HG03064 (cell line): Measurements from ENCODE around the gene TMEM161B.
"Not testable (repeated sequence)": the region's sequence is repeated elsewhere in the genome, so short reads cannot be mapped to it uniquely, and the experiment has no call there.

Experiments
- ATAC-seq: cut with Tn5 transposase; IDR thresholded peaks from one replicate; pipeline ENCODE4 v1.9.1; 2021; ENCODE audit warnings: low read depth; ENCODE audit not compliant: unreplicated experiment

The TMEM161B gene

DNA sequence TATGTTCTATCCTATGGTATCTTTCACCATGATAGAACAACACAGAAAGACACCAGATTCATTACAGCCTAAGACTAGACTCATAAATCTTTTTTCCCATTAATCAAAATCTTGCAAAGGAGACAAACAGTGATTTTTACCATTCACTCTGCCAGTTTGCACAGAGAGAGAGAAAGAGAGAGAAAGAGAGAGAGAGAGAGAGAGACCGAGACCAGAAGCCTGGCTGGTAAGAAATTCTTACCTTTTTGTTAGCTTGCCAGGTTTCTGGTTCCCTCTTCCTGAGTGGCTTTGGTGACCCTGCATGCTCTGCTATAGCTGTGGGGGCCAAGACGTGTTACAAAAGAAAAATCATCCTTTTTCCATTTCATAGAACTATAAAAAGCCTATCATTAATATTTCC, 18.6 kb downstream of the TMEM161B start:
- no peak for ATAC-seq

DNA sequence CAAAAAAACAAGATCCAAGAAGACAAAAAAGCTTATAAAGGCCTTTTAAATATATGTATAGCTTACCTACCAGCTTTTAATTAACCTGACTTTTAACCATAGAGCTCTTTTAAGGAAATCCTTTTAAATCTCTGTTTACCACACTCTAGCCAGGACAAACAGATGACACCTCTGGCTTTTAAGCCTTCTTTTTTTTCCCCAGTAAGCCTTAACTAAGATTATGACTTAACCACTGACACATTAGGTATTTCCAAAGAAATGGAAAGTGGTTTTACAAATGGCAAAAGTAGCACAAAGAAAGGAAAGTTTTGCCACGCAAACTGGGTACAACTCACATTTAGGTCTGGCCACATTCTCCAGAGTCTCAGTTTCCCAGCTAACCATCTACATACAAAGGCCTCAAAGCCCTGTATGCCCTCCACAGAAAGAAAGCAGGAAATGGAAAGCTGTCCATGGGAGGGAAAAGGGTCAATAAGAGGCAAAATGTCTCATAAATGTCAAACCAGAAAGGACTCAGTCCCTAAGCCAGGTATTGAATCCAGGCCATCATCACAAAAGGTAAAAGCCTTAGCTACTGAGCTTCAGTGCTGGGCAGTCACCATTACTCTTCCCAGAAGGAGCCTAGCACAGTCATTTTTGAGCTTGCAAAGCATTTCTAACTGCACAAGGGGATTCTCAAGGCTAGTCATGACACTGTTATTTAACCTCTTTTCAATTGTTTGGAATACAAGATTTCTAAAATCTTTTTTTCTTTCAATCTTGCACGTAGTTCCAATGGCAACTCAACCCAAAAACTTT, 19.7 kb downstream of the TMEM161B start:
- no peak for ATAC-seq

DNA sequence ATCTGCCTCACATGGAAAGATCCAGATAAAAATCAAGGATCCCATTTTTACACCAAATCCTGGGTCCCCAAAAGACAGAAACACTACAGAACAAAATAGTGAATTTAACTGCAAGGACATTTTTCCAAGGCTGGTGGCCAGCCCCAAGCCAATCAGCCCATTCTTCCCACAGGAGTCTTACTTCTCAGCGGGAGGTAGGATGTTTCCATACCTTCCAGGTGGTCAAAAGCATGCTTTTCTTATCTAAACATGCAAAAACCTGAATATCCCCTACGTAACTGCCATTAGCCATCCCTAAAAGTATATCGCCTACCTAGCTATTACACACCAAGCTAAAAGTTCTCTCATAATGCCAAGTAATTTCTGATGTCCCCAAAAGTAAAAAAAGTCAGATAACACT, 20.6 kb downstream of the TMEM161B start:
- no peak for ATAC-seq

DNA sequence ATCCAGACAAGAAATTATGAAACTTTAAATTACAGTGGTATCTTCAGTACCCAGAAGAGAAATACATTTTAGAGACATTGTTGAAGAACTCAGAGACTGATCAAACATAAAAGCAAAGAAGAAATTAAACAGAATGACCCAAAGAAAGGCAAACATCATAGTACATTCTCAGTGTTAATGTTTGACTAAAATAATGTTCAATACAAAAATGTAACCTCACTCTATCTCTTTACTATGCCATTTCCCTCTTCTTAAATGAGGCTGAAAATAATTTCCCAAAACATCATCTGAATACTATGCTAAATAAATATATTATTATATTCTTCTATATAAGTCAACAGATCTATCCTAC, 22.8 kb downstream of the TMEM161B start:
- ATAC-seq, result no peak

DNA sequence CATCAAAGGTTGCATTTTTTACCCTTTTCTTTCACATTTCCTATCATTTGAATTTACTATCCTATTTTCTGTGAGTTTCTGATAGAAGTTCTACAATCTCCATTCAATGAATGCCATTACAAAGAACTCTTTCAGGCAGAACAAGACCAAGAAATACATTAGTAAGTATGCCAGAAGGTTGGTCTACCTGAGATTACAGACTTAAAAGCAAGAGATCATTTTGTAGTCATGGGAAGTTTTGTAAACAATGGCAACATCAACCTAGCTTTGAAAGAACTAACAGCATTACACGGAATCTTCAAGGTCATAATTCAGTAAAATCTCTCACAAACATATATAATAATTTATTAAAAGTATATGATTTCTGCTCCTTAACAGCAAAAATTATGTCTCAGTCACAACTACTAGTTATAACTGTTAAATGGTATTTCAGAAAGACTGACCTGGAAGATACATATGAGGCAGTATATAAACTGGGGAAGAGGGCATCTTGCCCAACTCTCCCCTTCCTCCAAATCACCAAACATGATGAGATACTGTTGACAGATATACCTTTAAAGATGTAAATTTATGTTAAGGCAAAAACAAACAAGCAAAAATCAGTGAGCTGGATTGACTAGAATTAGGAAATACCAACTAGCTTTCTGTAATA, 23.3 kb downstream of the TMEM161B start:
- no peak for ATAC-seq

DNA sequence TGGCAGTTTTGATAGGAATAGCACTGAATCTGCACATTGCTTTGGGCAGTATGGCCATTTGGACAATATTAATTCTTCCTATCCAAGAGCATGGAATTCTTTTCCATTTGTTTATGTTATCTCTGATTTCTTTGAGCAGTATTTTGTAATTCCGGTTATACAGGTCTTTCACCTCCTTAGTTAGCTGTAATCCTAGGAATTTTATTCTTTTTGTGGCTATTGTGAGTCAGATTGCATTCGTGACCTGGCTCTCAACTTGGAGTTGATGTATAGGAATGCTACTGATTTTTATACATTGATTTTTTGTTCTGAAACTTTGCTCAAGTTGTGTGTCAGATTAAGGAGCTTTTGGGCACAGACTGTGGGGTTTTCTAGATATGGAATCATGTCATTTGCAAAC, 24.0 kb downstream of the TMEM161B start:
- ATAC-seq, result no peak

DNA sequence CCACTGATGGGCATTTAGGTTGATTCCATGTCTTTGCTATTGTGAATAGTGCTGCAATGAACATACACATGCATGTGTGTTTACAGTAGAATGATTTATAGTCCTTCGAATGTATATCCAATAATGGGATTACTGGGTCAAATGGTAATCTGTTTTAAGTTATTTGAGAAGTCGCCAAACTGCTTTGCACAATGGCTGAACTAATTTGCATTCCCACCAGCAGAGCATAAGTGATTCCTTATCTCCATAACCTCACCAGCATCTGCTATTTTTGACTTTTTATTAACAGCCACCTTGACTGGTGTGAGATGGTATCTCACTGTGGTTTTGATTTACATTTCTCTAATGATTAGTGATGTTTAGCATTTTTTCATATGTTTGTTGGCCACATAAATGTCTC, 25.2 kb downstream of the TMEM161B start:
- ATAC-seq, result not testable (repeated sequence)

DNA sequence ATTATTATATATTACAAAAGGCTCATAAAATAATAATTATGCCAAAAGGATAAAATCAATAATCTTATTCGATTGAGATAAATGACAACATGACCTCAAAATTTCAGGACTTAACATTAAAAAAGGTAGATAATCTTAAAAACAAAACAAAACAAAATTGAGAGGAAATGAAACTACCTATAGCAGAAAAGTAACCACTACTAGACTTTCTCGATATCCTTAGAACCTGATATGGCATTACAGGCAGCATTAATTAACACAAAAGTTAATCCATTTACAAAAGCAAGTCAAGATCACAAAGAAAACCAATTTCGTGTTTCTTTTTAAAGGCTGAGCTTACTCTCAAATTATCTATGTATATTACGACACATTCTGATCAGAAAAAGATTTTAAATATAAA, 29.9 kb downstream of the TMEM161B start:
- no peak for ATAC-seq

DNA sequence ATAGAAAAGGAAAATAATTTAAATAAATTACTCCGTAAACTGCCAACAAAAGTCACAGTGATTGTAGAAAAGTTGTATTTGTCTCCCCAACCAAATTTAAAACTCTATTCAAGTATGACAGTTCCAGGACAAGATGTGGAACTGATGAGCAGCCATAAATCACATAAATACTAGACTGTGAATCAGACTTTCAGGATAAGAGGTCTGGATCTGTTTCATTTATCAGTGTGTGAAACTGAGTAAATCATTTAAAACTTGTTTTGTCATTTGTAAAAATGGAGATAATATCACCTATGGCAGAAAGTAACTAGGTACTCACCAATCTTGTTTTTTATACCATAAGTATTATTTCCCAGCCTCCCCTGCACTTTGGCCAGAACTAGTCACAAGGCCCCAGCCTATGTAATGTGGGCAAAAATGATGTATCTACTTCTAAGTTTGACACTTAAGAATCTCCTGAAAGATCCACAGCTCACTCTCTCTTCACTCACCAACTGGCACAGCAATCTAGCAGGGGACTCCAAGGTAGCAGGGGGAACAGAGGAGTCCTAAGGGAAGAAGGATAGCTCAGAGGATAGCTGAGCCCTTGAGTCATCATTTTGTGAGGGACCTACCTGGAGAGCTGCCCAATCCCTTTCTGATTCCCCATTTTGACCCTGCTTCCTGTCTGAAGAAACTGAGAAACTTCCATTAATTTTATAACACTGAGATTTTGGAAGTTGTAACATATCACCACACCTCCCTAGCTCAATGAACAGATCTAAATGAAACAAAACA, 31.6 kb downstream of the TMEM161B start:
- ATAC-seq, result no peak

DNA sequence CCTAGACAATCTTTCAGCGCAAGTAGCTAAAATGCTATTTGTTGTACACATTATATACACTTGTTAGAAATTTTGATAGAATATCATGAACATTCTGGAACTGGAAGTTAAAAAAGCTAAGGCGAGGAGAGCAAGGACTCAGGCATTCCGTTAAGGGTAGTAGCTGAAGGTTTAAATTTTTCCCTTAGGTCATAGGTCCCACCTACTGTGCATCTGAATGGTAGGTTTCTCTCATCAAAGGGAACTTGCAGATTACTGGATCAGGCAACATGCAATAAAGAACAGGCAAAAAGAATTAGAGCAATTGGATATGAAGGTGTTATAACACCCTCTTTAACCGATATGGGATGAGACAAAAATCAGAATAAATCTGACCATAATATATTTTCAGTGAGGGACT, 32.8 kb downstream of the TMEM161B start:
- no peak for ATAC-seq

DNA sequence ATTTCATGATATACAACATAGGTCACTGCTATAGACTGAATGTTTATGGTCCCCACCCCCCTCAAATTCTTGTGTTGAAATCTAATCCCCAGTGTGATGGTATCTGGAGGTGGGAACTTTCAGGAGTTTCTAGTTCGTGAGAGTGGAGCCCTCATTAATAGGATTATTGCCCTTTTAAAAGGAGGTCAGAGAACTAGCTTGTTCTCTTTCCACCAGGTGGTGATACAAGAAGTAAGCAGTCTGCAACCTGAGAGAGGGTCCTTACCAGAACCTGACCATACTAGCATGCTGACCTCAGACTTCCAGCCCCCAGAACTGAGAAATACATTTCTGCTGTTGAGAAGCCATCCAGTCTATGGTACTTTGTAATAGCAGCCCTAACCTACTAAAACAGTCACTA, 33.3 kb downstream of the TMEM161B start:
- no peak for ATAC-seq

DNA sequence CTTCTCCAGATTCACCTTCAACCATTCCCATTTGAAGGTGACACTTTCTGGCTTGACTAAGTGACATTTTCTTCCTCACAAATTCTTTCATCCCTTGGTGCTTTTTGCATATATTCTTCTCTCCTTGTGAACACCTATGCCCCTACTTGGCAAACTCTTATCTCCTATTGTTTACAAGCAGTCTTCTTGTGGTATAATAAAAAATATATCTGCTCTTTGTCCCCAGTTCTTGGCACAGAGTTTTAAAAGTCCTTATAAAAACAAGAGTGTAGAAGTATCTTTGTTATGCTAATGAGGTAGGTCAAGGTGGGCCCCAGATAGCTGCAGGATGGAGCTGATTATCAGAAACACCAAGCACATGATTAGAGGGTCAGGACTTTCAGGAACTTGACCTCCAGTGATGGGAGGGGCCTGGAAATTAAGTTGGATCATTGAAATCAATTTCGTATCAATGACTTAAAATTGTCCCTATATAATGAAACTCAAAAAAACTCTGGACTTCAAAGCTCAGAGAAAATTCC, 38.0 kb downstream of the TMEM161B start:
- ATAC-seq, result no peak

DNA sequence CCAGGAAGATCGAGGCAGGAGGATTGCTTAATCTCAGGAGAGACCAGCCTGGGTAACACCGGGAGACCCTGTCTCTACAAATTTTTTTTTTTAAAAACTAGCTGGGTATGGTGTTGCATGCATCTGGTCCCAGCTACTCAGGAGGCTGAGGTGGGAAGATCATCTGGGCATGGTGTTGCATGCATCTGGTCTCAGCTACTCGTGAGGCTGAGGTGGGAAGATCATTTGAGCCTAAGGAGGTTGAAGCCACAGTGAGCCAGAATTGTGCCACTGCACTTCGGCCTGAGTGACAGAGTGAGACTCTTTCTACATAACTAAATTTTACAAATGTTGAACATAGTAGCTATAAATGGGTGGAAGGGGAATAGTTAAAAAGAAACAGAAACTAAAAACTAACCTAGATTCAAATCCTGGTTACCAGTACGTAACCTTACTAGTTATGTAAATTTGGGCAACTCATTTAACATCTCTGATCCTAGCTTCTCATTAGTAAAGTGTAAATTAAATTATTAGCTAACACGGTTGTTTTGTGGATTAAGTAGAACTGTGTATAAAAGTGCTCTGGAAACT, 41.7 kb downstream of the TMEM161B start:
- peak; percentile 70 for ATAC-seq

DNA sequence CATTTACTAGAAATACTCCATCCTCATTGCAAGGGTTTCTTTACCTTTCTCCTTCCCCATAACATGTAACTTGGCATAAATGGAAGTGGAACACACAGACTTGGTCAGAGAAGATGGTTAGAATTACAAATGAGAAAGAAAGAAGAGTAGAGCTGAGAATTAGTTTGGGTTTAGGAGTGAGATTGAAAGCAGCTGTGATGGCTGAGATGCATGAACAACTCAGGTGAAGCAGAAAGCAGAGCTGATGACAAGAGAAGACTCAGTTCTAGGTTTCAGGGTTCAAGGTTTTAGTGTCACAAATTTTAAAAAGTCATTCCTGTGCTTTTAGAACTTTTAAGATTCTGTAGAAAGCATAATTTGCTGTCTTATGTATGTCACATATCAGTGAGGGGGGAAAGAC, 54.0 kb downstream of the TMEM161B start:
- peak; percentile 62 for ATAC-seq

DNA sequence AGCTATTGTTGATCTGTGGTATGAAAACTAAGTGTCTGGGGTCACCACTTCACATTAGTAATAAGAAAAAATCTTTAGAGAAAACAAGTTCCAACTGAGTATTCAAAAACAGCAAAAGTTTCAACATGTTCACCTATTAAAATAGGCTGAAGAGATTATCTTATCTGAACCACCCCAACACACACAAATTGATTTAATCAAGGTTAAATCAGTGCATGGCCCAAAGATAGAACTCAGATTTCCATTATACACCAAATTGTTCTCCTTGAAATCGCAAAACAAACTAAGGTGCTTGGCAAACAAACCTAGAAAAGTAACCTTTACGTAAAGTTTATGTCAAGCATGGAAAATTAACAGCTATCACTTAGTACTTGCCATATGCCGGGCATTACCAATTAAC, 61.1 kb downstream of the TMEM161B start:
- ATAC-seq, result no peak

DNA sequence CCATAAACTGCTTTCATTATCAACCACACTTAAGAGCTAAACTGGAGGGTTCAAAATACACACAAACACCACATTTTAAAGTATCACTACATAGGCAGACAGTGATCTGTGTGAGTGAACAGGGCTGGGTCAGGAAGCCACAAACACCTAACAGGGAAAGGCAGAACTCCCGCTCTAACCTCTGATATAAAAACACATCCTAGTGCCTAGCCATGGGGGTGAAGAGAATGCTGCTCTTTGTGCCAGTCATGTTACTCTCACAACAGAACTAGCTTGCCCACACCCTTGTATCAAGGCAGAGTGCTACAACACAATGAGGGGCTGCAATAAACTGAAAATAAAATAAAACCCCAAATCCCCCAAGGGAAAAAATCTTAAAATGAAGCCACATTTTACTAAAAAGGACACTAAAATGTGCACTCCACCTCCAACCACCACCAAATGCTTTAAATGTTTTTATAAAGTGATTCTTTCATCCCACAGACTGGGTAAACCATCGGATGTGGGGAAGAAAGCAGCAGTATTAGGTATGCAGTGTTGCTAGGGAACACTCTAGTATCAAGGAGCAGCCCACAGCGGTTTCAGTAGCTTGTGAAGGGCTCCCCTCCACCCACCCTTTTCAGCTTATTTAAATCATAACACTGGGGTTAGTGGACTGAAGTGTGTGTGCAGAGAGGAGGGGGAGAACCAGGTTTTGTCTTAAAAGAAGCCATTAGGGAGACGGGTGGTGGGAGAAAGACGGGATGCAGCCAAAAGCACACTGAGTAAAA, 64.5 kb downstream of the TMEM161B start:
- no peak for ATAC-seq

DNA sequence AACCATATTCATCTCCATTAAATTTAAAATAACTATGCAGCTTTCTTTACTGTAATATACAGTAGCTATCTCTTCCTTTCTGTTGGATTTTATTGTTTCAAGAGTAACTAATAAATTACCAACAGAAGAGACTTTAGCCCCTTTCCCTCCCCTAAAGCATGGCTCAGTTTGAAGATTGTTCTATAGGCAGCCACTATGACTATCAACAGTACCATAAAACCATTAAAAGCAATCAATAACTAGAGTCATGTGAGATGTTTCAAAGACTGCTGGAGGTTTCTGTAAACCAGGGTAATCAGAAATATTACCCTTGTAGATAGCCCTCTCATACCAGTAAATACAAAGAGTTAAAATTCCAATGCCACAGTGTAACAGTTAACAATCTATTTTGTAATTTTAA, 73.0 kb downstream of the TMEM161B start:
- ATAC-seq, result no peak

DNA sequence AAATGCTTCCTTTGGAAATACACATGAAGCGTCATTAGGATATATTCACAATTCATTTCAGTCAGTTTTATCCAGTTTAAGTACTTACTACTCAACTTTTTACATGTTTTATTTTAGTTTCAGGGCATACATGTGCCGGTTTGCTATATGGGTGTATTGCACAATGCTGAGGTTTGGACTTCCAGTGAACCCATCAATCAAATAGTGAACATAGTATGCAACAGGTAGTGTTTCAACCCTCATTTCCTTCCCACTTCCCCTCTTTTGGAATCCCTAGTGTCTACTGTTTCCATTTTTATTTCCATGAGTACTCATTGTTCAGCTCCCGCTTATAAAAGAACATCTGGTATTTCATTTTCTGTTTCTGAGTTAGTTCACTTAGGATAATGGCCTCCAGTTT, 74.7 kb downstream of the TMEM161B start:
- no peak for ATAC-seq

DNA sequence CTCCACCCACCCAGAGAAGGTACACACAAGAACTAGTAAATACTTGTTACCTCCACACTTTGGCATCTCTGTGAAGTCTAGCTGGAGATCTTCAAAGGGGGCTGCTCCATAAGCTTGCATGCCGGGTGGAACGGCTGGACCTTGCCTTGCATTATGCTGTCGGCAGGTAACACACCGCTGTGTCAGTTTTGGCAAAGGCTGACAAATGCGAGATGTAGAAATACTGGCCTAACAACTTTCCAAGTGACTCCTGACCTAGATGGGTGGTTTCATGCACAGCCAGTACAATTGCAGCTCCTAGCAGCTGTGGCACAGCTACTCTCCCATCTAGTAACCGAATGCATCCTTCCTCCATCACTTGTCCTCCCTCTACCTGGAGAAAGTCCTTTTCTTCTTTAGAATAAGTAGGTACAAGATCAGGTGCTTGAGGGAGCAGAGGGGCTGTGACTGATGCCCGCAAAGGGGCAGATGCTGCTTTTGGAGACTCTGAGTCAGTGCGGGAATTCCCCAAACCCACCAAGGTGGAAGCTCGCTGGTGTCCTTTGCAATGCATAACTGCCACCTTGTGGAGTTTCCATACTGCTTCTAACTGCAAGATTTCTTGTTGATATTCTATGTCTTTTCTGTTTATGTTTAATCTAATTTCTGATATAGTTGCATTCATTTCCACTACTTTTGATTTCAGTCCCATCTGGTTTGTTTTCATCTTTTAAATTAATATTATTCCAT, 78.4 kb downstream of the TMEM161B start:
- no peak for ATAC-seq

DNA sequence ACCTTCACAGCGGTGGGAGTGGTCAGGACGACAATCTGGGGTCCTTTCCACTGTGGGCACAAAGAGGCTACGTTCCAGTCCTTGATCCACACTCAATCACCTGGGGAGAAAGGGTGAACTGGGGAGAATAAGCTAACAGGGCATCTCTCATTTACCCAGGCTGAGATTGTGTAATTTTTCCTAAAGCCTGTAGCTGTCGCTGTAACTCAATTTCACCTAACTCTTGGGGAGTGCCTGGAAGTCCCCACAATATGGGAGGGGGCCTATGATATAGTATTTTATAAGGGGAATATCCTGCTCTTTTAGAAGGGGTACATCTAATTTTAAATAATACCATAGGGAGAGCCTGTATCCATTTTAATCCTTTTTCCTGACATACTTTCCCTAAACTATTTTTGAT, 79.2 kb downstream of the TMEM161B start:
- ATAC-seq, result not testable (repeated sequence)
